NCI-H524 treated with DMSO at 0.1 percent for 48 hours (cell line): ENCODE results near the gene ZNF578.
A peak's percentile ranks its signal among the peaks of the same experiment; 100 is the strongest.
"Not testable (repeated sequence)": the region's sequence is repeated elsewhere in the genome, so short reads cannot be mapped to it uniquely, and the experiment has no call there.

Experiments used
- DNase-seq: peaks from one replicate; lab custom pipeline; 2025; lab: John Stamatoyannopoulos, UW

Gene ZNF578

GRCh38 chr19:52516191-52516590 is 62.8 kb downstream of the ZNF578 start:
- no peak for DNase-seq

DNA sequence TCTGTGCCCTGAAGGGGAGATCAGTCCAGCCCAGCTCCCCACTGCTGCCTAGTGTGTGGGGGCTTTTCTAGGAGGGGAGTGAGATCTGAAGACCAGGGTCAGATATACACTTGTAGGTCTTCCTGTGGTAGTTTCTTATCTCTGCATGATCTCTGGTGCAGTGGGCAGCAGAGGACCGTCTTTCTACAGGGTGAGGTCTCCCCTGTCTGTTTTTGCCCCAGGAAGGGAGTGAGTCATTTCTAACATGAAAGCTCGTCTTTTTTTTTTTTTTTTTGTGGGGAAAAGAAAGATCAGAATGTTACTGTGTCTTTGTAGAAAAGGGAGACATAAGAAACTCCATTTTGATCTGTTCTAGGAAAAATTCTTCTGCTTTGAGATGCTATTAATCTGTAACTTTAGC is 65.3 kb downstream of the ZNF578 start:
- no peak for DNase-seq

- DNase-seq = not testable (repeated sequence)
Measured at GRCh38 chr19:52519175-52519574, 65.8 kb downstream of the ZNF578 start.

GRCh38 chr19:52520013-52520412 is 66.7 kb downstream of the ZNF578 start:
- DNase-seq = no peak

DNA sequence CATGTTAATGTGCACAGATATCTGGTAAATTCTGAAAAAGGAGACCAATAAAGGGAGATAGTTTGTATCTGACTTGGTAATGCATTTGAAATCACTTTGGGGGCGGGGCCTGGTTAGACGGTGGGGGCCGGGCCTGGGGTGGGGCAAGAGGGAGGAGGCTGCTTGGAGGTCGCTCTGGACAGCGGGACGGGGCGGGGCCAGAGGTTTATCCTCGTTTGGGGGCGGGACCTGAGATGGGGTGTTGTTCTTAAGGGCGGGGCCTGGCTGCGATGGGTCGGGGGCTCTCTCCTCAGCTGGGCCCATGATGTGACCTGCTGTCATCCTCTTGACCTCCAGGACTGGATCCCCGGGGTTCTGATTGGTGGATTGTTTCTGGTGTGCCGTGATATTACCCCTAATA is 69.2 kb downstream of the ZNF578 start:
- no peak for DNase-seq

DNA sequence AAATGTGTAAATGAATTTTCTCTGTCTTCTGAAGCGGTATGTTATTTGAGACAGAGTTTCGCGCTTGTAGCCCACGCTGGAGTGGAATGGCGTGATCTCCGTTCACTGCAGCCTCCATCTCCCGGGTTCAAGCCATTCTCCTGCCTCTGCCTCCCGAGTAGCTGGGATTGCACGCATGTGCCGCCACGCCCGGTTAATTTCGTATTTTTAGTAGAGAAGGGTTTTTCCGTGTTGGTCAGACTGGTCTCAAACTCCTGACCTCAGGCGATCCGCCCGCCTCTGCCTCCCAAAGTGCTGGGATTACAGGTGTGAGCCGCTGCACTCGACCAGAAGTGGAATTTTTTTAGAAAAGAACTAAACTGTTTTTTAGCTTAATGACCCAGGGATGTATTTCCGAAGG is 70.7 kb downstream of the ZNF578 start:
- DNase-seq = no peak

- DNase-seq = peak; percentile 64
Measured at GRCh38 chr19:52527134-52527955, 74.0 kb downstream of the ZNF578 start, which contains the start of gene ZNF808. ZNF808 (plus strand) TSS chr19:52527668; CDS start chr19:52543285, 15,617 bp downstream.

DNA sequence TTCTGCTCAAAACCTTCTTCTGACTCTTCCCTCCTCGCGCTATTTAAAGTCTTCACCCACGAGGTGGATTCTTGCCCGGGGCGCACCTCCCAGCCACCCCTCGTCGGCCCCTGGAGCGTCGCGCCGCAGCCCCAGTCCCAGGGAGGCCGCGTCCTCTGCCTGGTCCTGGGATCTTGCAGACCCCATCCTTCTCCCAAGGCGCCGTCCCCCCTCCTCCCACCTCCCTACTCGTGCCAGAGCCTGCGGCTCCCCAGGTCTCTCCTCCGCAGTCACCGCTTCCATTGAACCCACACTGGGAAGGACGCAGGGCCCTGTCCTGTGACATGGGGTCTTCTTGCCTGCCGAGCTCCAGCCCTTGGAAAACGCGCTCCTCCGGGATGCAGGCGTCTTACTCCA is 74.6 kb downstream of the ZNF578 start:
- no peak for DNase-seq

GRCh38 chr19:52532480-52532879 is 79.1 kb downstream of the ZNF578 start:
- no peak for DNase-seq

DNA sequence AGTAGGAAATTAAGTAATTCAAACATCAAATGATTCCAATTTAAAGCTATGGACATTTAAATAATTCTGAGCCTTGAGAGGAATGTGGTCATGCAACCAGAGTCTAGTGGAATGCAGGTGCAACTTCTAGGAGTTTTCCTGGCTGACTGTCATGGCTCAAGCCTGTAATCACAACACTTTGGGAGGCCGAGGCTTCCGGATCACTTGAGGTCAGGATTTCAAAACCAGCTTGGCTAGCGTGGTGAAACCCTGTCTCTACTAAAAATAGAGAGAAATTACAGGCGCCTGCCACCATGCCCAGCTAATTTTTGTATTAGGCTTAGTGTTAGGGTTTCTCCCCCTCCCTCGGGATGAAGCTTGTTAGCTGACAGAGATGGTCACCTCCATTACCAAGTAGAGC is 80.5 kb downstream of the ZNF578 start:
- DNase-seq = no peak

GRCh38 chr19:52535385-52535770 is 82.0 kb downstream of the ZNF578 start:
- not testable (repeated sequence) for DNase-seq

GRCh38 chr19:52535771-52536447 is 82.6 kb downstream of the ZNF578 start:
- DNase-seq = no peak

DNA sequence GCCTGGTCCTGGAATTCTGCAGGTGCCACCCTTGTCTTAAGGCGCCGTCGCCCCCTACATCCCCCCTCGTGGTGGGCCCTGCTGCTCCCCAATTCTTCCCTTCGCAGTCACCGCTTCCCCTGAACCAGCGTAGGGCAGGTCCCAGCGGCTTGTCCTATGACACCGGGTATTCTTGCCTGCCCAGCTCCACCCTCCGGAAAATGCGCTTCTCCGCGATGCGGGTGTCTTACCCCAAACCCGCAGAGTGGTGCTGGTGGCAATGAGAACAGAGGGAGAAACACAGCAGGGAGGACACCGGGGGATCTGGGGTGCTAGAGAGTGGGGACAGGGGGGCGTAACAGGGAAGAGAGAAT is 83.1 kb downstream of the ZNF578 start:
- DNase-seq = no peak

- DNase-seq = not testable (repeated sequence)
Measured at GRCh38 chr19:52538815-52539214, 85.5 kb downstream of the ZNF578 start.

DNA sequence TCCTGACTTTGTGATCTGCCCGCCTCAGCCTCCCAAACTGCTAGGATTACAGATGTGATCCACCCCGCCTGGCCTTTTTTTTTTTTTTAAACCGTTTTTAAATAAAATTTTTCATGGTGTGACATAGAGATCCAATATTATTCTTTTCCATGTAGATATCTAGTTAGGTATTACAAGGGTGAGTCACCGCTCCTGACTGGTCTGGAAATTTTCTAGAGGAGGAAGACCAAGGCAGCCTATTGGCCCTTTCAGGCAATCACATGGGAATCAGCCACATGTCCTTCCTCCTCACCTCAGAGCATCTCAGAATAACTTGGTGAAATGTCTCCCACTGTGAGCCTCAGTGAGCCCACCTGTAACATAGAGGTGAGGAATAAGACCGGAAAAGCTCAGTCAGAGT is 87.8 kb downstream of the ZNF578 start:
- not testable (repeated sequence) for DNase-seq

DNA sequence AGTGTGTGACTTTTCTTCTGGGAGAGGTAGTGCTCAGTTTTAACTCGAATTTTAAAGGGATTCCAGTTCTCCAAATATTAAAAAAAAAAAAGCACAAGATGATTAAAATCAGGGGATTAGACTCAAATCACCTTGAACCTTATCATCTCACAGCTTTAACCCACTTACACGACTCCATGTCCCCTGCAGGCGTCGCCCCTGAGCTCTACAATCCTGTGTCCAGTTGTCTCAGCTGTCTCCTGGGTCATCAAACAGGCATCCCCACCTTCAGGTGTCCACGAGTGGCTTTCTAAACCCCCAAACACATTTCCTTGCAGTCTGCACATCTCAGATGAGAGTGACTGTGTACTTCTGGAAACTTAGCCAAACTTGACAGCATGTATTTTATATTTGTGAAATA is 88.3 kb downstream of the ZNF578 start:
- no peak for DNase-seq

GRCh38 chr19:52542541-52542940 is 89.2 kb downstream of the ZNF578 start:
- DNase-seq = not testable (repeated sequence)

DNA sequence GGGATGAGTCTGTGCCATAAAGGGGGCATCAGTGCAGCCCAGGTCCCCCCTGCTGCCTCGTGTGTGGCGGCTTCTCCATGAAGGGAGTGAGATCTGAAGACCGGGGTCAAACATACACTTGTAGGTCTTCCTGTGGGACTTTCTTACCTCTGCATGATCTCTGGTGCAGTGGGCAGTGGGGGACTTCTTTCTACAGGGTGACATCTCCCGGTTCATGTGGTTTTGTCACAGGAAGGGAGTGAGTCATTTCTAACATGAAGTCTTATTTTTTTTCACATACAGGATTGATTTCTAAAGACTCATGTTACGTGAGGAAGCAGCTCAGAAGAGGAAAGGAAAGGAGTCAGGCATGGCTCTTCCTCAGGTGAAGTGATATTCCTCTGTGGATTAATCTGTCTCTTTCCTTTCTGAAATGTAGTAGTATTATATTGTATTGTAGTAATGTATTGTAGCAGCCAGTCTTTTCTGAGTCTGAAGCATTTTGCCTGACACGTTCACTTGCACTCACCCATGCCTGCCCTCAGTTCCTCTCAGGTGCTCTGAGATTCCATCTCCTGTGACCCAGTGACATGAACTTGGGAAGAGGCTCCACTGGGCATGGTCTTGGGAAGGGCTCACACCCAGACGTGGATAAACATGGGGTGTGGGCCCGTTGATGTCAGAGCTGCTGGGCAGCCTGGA is 89.8 kb downstream of the ZNF578 start:
- no peak for DNase-seq

GRCh38 chr19:52554216-52554971 is 101.0 kb downstream of the ZNF578 start:
- no peak for DNase-seq

- DNase-seq = no peak
Measured at GRCh38 chr19:52557231-52557995, 104.1 kb downstream of the ZNF578 start.

- DNase-seq = not testable (repeated sequence)
Measured at GRCh38 chr19:52558732-52559445, 105.5 kb downstream of the ZNF578 start.
